ENCODE data around the gene OGFOD2.

Gene OGFOD2

GRCh38 chr12:122977655-122978392, 2.8 kb downstream of the OGFOD2 start:
- DNase-seq: no peak

- DNase-seq: no peak
These were observed 3.5 kb downstream of the OGFOD2 start for GRCh38 chr12:122978507-122978955.

DNA sequence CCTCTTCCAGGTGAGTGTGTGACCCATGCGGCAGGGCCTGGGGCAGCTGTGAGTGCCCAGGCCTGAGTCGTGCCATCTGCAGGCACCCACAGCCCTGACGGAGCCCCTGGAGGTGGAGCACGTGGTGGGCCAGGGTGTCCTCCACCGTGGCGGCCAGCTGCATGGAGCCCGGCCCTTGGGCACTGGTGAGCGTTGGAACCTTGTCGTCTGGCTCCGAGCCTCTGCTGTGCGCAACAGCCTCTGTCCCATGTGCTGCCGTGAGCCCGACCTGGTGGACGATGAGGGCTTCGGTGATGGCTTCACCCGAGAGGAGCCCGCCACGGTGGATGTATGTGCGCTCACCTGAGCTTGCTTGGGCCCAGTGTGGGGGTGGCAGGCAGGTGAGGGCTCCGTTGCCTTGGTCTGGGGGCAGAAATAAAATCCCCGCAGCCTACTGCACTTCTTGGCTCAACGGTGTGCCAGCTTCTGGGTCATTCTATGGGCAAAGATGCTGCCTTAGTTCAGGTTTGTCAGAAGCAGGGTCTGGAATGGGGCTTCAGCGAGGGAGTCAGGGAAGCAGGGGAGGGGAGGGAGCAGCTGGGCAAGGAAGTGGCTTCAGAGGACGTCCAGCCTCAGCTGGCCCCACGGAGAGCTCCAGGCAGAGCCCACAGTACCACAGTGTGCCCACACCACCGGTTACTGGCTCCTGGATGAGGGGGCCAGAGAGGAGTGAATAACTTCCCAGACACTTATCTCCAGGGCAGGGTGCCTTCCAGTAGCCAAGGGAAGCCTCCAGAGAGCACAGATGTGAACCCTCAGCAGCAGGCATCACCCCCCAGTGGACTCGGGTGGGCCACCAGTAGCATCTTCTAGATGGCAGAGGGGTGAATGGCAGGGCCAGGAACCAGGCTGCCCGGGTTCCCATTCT, 4.2 kb downstream of the OGFOD2 start:
- no peak for DNase-seq

DNA sequence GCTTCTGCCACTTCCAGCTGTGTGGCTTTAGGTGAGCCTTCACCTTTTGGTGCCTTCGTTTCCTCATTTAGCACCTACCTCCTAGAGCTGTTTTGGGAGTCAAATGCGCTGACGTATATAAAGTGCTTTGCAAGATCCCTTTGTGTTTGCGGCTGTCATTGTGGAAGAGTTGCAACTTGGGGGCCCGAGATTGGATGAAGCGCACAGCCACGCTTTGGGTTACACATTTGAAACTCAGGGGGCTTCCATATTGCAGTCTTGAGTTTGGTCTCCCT, 4.8 kb downstream of the OGFOD2 start:
- no peak for DNase-seq

DNA sequence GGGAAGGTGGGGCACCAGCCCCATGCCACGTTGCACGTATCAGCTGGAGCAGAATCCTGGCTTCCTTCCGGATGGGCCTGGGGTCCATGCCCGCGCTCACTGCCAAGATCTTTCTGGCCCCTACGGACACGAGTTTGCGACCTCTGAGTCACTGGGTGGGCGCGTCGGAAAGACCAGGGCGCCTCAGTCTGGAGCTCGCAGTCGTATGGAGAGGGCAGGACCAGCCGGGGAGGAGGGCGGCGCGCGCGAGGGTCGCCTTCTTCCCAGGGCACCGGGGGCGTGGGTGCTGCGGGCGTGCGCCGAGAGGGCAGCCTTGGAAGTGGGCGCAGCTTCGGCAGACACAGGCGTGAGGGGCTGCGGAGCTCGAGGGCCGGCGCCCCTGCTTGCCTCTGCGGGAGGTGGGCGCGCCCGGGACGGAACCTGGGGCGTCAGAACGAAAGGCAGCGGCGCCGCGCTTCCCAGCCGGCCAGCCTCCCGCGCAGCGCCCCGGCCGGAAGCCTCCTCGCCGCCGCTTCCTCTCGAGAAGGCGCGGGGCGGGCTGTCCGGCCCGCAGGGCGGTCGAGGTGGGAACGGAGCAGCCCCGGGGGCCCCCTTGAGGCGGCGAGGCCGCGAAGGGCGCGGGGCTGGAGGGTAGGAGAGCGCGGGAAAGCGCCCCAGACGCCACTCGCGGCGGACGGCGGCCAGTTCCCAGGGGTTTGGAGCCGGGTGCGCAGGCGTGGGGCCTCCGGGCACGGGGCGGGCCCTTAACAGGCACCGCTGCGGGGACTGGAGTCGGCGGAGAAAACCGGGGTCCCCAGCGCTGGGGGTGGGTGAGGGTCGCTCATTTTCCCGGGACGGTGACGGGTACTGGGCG, 5.4 kb downstream of the OGFOD2 start, which contains the start of gene ARL6IP4:
Gene ARL6IP4 (plus strand): TSS at position 499 of the 853 bp plus-strand sequence. CDS start 459 bp downstream, outside the sequence.
- peak; percentile 68 for DNase-seq

DNA sequence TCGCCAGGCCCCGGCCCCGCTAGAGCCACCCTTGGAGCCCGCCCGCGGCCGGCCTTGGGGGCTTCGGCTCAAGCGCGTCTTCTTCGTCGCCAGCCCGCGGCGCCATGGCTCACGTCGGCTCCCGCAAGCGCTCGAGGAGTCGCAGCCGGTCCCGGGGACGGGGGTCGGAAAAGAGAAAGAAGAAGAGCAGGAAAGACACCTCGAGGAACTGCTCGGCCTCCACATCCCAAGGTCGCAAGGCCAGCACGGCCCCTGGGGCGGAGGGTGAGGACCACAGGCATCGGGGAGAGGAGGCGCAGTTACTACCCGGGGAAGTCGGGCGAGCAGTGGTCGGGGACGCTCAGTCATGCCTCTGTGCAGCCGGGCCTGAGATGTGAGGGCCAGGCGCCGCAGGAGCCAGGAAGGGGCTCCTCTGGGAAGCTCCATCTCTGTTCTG, 6.0 kb downstream of the OGFOD2 start:
- peak; percentile 16 for DNase-seq

DNA sequence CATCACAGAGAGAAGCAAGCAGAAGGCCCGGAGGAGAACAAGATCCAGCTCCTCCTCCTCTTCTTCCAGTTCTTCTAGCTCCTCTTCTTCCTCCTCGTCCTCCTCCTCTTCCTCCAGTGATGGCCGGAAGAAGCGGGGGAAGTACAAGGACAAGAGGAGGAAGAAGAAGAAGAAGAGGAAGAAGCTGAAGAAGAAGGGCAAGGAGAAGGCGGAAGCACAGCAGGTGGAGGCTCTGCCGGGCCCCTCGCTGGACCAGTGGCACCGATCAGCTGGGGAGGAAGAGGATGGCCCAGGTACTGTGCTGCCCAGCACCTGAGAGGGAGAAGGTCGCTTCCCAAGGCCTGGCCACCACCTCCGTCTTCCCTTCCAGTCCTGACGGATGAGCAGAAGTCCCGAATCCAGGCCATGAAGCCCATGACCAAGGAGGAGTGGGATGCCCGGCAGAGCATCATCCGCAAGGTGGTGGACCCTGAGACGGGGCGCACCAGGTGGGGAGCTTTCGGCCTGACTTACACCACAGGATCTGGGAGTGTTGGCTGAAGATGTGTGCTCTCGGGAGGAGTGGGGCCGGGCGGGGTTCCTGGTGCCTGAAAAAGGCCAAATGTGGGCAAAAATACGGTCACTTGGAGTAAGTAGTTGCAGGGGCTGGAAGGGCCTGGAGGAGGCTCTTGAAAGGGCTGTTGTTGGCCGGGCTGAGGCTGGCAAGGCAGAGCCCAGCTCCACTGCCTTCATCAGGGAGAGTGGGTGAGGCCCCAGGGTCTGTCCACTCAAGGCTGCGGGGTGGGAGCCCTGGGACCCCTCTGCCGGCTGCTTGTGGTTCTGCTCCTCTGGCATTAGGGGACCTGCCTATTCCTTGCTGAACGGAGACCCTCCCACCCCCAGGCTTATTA, 6.8 kb downstream of the OGFOD2 start:
- no peak for DNase-seq

DNA sequence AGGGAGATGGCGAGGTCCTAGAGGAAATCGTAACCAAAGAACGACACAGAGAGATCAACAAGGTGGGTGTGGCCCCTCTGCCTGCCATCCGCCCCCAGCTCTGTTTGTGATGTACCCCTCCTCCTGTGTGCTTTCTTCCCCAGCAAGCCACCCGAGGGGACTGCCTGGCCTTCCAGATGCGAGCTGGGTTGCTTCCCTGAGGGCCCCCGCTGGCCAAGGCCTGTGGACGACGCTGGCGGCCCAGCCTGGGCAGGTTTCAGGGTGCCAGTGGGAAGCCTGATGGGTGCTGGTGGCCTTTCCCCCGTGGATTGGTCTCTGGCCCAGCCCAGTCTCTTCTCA, 7.4 kb downstream of the OGFOD2 start:
- no peak for DNase-seq

- DNase-seq: no peak
These were observed 8.1 kb downstream of the OGFOD2 start for GRCh38 chr12:122982963-122983788.

GRCh38 chr12:122983789-122984515, 8.9 kb downstream of the OGFOD2 start:
- no peak for DNase-seq

DNA sequence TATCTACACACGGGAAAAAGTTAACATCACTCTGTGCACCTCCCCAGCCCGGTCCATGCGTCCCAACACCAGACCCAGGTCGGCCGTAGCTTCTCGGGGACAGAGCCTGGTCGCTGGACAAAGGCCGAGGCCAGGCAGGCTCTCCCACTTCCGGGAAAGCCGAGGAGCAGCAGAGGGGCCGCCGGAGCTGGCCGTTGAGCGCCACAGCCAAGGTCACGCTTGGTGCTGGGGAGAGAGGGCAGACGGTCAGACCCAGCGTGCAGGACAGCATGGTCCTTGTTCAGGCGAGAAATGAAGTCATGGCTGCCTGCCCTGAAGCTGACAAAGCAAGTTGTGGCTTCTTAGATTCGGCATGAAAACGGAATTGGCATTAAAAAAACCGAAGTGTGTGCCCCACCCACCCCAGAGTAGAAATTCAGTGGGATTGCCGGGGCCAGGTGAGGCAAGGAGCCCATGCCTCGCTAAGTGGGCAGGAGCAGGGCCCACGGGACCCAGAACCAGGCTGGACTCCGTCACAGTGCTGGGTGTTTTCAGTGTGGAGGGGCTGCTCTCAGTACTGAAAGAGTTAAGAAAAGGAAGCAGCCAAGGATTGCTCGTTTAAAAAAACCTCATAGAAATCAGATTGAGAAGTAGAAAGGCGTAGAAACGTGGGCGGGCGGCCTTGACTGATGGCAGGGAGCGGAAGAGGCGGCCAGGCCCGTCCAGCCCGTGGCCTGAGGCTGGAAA, 9.7 kb downstream of the OGFOD2 start:
- no peak for DNase-seq

DNA sequence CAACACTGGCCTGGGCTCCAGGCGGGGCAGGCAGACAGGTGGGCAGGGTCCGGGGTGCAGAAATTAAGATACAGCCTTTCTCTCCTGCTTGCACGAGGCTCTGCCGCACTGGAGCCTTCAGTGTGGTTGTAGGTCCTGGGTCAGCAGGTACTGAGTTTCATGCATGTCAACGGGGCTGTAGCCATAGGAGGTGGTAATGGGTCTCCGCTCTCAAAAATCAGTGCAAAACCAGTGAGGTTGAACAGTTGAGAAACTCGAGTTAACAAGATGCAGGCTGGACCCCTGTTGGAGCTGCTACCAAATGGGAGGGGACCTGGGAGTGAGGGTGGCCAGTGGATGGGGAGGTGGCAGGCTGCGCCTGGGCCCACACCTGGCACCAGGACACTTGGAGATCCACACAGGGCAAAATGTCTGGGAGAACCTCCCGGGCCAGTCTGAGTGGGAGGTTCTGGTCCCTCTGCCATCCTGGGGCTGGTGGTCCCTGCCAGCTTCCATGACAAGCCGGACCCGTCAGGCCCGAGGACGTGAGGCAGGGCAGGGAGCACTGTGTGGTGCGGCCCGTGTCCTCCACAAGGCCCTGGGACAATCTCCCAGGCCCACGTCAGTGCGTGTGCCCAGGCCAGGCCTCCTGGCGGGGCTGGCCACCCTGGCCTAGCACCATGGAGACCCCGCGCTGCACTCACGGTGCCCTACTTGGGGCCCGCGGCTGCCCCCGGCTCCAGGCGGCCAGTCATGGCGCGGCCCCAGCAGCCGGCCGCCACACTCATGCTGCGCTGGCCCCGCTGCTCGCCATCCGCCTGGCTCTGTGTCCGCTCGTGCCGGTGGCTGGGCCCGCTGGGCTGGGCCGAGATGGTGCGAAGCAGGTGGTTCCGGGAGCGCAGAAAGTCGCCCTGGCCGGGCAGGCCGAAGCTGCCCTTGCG, 10.6 kb downstream of the OGFOD2 start:
- no peak for DNase-seq

DNA sequence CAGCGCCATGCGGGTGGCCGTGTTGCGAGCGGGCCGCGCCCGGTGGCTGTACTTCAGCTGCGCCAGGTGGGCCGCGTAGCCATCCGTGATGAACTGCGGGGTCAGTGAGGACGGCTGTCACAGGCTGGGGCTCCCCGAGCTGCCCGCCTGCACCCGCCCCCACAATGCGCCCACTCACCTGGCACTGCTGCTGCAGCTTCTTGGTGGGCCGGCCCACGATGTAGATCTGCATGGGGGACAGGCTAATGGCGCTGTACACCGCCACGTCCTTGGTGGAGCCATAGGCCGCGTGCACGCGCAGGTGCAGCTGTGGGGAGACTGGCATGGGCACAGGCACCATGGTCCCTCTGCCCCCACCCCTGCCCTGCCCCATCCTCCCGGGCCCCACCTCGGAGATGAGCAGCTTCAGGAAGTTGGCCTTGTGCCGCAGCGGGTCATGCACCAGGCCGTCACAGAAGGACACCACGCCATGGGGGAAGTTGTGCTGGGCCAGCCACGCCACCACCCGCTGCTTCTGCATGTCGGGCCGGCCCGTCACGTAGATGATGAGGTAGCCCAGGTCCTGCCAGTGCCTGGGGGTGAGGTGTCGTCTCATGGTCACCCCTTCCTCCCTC, 11.3 kb downstream of the OGFOD2 start:
- DNase-seq: no peak

DNA sequence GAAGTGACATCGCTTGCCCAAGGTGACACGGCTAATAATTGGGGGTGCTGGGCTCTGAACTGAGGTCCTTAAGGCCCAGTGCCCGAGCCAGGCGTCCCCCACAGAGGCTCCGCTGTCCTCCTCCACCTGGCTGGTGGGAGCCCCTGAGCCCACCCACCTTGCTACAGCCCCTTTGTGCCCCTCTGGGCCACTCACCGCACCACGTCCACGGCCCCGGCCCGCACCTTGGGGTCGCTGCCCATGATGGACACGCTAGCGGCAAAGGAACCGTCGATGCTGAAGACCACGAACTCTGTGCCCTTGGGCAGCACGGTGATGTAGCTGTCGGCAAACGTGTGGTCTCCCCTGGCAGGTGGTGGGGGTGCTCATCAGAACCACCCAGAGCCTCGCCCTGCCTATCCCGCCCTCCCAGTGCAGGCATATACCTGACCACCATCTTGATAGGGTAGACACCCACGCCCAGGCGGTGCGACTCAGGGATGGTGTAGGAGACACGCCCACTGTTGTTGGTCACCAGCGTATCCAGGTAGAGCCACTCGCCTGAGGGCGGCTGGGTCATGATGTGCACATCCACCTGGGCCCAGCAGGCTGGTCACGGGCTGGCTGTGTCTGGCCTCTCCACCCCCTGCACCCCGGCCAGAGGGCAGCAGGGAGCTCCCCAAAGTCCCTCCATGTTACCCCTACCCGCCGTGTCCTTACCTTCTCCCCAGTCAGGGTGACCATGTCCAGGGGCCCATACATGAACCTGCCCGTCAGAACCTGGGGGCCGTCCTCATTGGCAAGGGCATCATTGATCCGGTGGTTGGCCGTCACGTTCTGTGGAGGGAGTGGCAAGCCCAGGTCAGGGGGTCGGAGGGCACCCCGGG, 12.3 kb downstream of the OGFOD2 start:
- DNase-seq: no peak

- no peak for DNase-seq
These were observed 13.0 kb downstream of the OGFOD2 start for GRCh38 chr12:122988036-122988435.

GRCh38 chr12:122988612-122989212, 13.7 kb downstream of the OGFOD2 start:
- no peak for DNase-seq
